HL-60 (cell line): ENCODE data around the gene HOXD4.

Experiments used
- DNase-seq, 2 experiments: peaks; one replicate each; pipeline ENCODE4 v3.0.0-alpha.2; 2010 to 2020; ENCODE audit warnings: low read depth in 1 of 2, low spot score in 1 of 2
- H3K27ac ChIP-seq: fragments of 250-450 bp; sonication (Bioruptor Pico); replicated peaks from 2 replicates; pipeline ENCODE4 v1.5.1; 2020; ENCODE audit warnings: mild to moderate bottlenecking, moderate library complexity
- H3K27me3 ChIP-seq: fragments of 250-450 bp; sonication (Bioruptor Pico); 2 replicates; pipeline ENCODE4 v1.5.1; 2021; ENCODE audit warnings: mild to moderate bottlenecking, moderate library complexity; ENCODE audit not compliant: insufficient read depth, poor library complexity, severe bottlenecking
- H3K4me3 ChIP-seq: replicated peaks from 2 replicates; pipeline ENCODE4 v1.5.1; 2011; ENCODE audit warnings: mild to moderate bottlenecking, control low read depth, low read length; ENCODE audit not compliant: insufficient read depth
- GABPA ChIP-seq: IDR thresholded peaks from 2 replicates; pipeline ENCODE4 v1.6.1; 2012; ENCODE audit warnings: low read depth
- POLR2AphosphoS5 ChIP-seq: IDR thresholded peaks from 2 replicates; pipeline ENCODE4 v1.6.1; 2012; ENCODE audit warnings: low read depth
- SPI1 ChIP-seq: IDR thresholded peaks from 2 replicates; pipeline ENCODE4 v1.6.1; 2012; ENCODE audit warnings: low read depth, mild to moderate bottlenecking, borderline replicate concordance
- TF ChIP-seq, protein P1 (sequence below): IDR thresholded peaks from 2 replicates; pipeline ENCODE4 v1.6.1; 2012; ENCODE audit warnings: low read depth; ENCODE audit not compliant: insufficient replicate concordance
- TF ChIP-seq, protein P2 (sequence below): IDR thresholded peaks from one replicate; pipeline ENCODE4 v1.5.1; 2011; ENCODE audit warnings: low read length, control low read depth, inconsistent platforms; ENCODE audit not compliant: insufficient read depth

HOXD4 gene

DNA sequence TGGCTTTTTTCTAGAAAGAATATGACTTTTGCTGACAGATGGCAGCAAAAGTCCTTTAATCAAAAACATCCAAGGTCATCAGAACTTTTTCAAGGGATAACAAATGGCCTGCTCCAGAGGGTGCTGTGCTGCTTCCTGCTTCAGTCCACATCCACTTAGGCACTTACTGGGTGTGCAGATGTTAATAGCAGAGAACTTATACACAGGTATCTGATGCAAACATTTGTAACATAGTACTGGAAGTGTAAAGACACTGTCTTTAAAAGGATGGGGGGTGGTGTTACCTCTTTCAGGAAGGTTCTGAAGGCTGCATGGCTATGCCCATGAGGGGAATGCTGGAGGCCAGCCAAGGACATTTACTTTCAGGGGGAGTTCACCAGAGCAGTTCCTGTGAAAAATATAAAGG is 16.3 kb upstream of the HOXD4 start:
- DNase-seq: no peak
- peaks cover 88% of the 10 kb centered on the region for H3K27me3 ChIP-seq
- H3K4me3 ChIP-seq: no peak overlapping the region
- TF ChIP-seq, protein P1, sequence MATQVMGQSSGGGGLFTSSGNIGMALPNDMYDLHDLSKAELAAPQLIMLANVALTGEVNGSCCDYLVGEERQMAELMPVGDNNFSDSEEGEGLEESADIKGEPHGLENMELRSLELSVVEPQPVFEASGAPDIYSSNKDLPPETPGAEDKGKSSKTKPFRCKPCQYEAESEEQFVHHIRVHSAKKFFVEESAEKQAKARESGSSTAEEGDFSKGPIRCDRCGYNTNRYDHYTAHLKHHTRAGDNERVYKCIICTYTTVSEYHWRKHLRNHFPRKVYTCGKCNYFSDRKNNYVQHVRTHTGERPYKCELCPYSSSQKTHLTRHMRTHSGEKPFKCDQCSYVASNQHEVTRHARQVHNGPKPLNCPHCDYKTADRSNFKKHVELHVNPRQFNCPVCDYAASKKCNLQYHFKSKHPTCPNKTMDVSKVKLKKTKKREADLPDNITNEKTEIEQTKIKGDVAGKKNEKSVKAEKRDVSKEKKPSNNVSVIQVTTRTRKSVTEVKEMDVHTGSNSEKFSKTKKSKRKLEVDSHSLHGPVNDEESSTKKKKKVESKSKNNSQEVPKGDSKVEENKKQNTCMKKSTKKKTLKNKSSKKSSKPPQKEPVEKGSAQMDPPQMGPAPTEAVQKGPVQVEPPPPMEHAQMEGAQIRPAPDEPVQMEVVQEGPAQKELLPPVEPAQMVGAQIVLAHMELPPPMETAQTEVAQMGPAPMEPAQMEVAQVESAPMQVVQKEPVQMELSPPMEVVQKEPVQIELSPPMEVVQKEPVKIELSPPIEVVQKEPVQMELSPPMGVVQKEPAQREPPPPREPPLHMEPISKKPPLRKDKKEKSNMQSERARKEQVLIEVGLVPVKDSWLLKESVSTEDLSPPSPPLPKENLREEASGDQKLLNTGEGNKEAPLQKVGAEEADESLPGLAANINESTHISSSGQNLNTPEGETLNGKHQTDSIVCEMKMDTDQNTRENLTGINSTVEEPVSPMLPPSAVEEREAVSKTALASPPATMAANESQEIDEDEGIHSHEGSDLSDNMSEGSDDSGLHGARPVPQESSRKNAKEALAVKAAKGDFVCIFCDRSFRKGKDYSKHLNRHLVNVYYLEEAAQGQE: no peak
- TF ChIP-seq POLR2AphosphoS5 (no peak), GABPA (no peak), SPI1 (no peak)
- TF ChIP-seq, protein P2, sequence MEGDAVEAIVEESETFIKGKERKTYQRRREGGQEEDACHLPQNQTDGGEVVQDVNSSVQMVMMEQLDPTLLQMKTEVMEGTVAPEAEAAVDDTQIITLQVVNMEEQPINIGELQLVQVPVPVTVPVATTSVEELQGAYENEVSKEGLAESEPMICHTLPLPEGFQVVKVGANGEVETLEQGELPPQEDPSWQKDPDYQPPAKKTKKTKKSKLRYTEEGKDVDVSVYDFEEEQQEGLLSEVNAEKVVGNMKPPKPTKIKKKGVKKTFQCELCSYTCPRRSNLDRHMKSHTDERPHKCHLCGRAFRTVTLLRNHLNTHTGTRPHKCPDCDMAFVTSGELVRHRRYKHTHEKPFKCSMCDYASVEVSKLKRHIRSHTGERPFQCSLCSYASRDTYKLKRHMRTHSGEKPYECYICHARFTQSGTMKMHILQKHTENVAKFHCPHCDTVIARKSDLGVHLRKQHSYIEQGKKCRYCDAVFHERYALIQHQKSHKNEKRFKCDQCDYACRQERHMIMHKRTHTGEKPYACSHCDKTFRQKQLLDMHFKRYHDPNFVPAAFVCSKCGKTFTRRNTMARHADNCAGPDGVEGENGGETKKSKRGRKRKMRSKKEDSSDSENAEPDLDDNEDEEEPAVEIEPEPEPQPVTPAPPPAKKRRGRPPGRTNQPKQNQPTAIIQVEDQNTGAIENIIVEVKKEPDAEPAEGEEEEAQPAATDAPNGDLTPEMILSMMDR: no peak
- H3K27ac ChIP-seq: no peak overlapping the region

DNA sequence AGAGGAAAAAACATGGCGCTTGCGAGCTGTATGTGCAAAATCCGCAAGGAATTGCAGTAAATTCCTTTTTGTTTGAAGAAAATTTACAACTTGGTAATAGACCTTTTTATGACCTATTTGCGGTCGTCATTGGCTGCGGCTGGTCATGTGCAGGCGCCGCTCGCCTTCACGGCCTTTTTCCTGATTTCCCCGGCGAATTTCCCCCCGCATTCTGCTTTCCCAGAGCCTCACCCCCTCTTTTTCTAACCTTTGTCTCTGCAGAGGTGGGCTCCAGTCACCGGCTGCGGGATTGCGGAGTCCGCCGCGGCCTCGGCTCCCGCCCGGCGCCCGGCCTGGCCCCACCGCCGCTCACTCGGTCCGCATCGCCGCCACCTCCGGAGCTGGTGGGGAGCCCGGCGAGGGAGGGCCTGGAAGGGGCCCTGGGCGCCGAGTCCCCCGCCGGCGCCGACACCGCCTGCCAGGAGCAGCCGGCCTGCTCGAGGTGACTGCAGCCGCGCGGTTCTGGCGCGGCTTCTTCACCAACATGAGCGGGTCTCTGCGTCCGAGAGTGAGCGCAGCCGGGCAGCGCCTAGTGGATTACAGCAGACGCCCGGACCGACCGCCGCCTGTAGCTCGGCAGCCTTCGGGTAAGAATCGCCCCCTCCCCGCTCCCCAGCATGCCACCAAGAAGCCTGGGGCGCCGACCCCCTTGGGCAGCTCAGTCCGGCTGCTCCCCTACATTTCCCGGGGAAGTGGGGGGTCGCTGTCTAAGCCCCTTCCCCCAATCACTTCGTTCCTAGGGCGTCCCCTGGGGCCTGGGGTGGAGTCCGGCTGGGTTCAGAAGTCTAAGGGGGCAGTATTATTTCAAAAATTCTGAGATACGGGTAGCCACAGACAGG is 14.7 kb upstream of the HOXD4 start:
- H3K4me3 ChIP-seq: peak overlapping the region; percentile 34
- peaks cover 82% of the 10 kb centered on the region for H3K27me3 ChIP-seq
- TF ChIP-seq, protein P2: no peak
- H3K27ac ChIP-seq: no peak overlapping the region
- no peak for DNase-seq

DNA sequence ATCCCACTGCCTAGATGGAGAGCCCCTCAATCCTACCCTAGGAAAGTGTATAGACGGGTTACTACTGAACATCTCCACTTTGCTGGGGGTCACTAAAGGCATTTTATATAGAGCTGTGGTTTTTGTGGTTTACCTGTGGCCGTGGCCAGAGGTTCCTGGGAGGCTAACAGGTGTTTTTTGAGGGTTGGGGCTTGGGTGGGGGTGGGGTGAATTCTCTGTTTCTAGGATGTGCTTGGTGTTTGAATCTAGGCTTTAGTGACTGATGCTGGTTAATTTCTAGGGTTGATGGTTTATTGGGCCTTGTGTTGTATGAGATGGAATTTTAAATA is 14.1 kb upstream of the HOXD4 start:
- DNase-seq: no peak
- Histone ChIP-seq H3K27me3 (peaks cover 81% of the 10 kb centered on the region), H3K27ac (no peak overlapping the region), H3K4me3 (no peak overlapping the region)
- no peak for TF ChIP-seq SPI1
- TF ChIP-seq, protein P2: no peak
- TF ChIP-seq POLR2AphosphoS5: no peak
- TF ChIP-seq, protein P1: no peak
- TF ChIP-seq GABPA: no peak

DNA sequence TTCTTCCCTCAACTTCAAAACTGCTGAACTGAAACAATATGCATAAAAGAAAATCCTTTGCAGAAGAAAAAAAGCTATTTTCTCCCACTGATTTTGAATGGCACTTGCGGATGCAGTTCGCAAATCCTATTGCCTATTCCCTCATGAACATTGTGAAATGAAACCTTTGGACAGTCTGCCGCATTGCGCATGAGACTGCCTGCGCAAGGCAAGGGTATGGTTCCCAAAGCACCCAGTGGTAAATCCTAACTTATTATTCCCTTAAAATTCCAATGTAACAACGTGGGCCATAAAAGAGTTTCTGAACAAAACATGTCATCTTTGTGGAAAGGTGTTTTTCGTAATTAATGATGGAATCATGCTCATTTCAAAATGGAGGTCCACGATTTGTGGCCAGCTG is 13.4 kb upstream of the HOXD4 start:
- H3K4me3 ChIP-seq: no peak overlapping the region
- no peak overlapping the region for H3K27ac ChIP-seq

More for the DNA sequence above, 13.4 kb upstream of the HOXD4 start:
- TF ChIP-seq SPI1 (no peak), GABPA (no peak), POLR2AphosphoS5 (no peak)
- TF ChIP-seq, protein P1: no peak
- TF ChIP-seq, protein P2: no peak
- peaks cover 74% of the 10 kb centered on the region for H3K27me3 ChIP-seq
- no peak for DNase-seq
